Endothelial cell of umbilical vein (primary cell): ENCODE data around the gene GEMIN7. TPM values are rescaled to one million over a fixed set of nuclear protein-coding genes. Genes with fewer than 3 reads are reported as not detected.

Experiments
- BruUV-seq: library from RNA; stranded (reverse); fragments of 400-500 nt; replicated peaks from 2 replicates; lab custom pipeline; 2021; lab: Mats Ljungman, UMichigan
- CTCF ChIA-PET: fragments of 300-600, 350-600 bp; sonication (Branson Sonifier 250); formaldehyde crosslinking; loops from one replicate; lab custom pipeline; 2021; ENCODE audit warnings: antibody characterized with exemption, inconsistent platforms; lab: Charles Lee
- POLR2A ChIA-PET: fragments of 300-600, 350-600 bp; sonication (Branson Sonifier 250); formaldehyde crosslinking; loops from one replicate; lab custom pipeline; 2021; ENCODE audit warnings: antibody characterized with exemption, inconsistent platforms; lab: Charles Lee
- DNase-seq: peaks from one replicate; pipeline ENCODE4 v3.0.0-alpha.2; 2011; ENCODE audit warnings: low read depth, low spot score
- FAIRE-seq: peaks from 2 replicates; lab custom pipeline; 2011; peaks lifted over from hg19 to GRCh38; lab: Jason Lieb, UNC
- H2AFZ ChIP-seq: 2 replicates; pipeline ENCODE4 v1.6.0; 2012; ENCODE audit warnings: low read depth, low read length, control low read depth, inconsistent platforms
- H3K27ac ChIP-seq: 2 replicates; pipeline ENCODE4 v1.5.1; 2011; ENCODE audit warnings: low read depth, mild to moderate bottlenecking, control low read depth, low read length, moderate library complexity; ENCODE audit not compliant: insufficient read depth
- H3K27me3 ChIP-seq, 2 experiments: 2 replicates each; pipeline versions ENCODE4 v1.6.0 to v1.6.1; 2011; ENCODE audit warnings: low read length in 2 of 2, mixed read lengths in 1 of 2; ENCODE audit not compliant: control insufficient read depth in 2 of 2, insufficient read depth in 2 of 2
- H3K36me3 ChIP-seq, 2 experiments: 2 replicates in 1 of 2; 3 replicates in 1 of 2; pipeline ENCODE4 v1.5.1; 2011; ENCODE audit warnings: low read length in 2 of 2, mild to moderate bottlenecking in 1 of 2, moderate library complexity in 1 of 2; ENCODE audit not compliant: control insufficient read depth in 2 of 2, insufficient read depth in 2 of 2; ENCODE audit errors: extremely low read depth in 1 of 2
- H3K4me1 ChIP-seq: 3 replicates; pipeline ENCODE4 v1.5.1; 2011; ENCODE audit warnings: mild to moderate bottlenecking, low read length; ENCODE audit not compliant: control insufficient read depth, insufficient read depth; ENCODE audit errors: extremely low read depth
- H3K4me2 ChIP-seq: 2 replicates; pipeline ENCODE4 v1.6.1; 2011; ENCODE audit warnings: low read length, control low read depth, mixed read lengths; ENCODE audit not compliant: insufficient read depth
- H3K4me3 ChIP-seq, 3 experiments: fragments of 200-600 bp in 1 of 3; sonication (generic), shearing (Covaris generic) in 1 of 3; replicated peaks in 1 of 3; 2 replicates each; pipeline ENCODE4 v1.5.1; 2011 to 2016; ENCODE audit warnings: control low read depth in 3 of 3, low read length in 3 of 3, mild to moderate bottlenecking in 2 of 3, inconsistent platforms in 1 of 3, low read depth in 1 of 3, moderate library complexity in 1 of 3; ENCODE audit not compliant: insufficient read depth in 1 of 3
- H3K79me2 ChIP-seq: 2 replicates; pipeline ENCODE4 v1.6.0; 2012; ENCODE audit warnings: low read length, inconsistent platforms; ENCODE audit not compliant: control insufficient read depth, insufficient read depth
- H3K9ac ChIP-seq: replicated peaks from 2 replicates; pipeline ENCODE3; 2011; ENCODE audit warnings: low read length, control low read depth; ENCODE audit not compliant: insufficient read depth; ENCODE audit errors: extremely low read depth
- H3K9me1 ChIP-seq: replicated peaks from 3 replicates; pipeline ENCODE4 v1.6.0; 2011; ENCODE audit warnings: mild to moderate bottlenecking, low read length; ENCODE audit not compliant: control insufficient read depth, insufficient read depth; ENCODE audit errors: extremely low read depth
- H3K9me3 ChIP-seq: replicated peaks from 2 replicates; pipeline ENCODE4 v1.5.1; 2012; ENCODE audit warnings: low read length, inconsistent platforms; ENCODE audit not compliant: control insufficient read depth, insufficient read depth
- H4K20me1 ChIP-seq: replicated peaks from 2 replicates; pipeline ENCODE3; 2011; ENCODE audit warnings: mild to moderate bottlenecking, low read length; ENCODE audit not compliant: control insufficient read depth, insufficient read depth; ENCODE audit errors: extremely low read depth
- CTCF ChIP-seq, 2 donors: IDR thresholded peaks; 1 replicate in 1 of 2; 2 replicates in 1 of 2; pipeline ENCODE4 v1.5.1; 2011; ENCODE audit warnings: low read length in 2 of 2, mild to moderate bottlenecking in 2 of 2, moderate library complexity in 2 of 2, control low read depth in 1 of 2, inconsistent platforms in 1 of 2, low read depth in 1 of 2; ENCODE audit not compliant: insufficient read depth in 1 of 2; ENCODE audit errors: extremely low read depth in 1 of 2
- FOS ChIP-seq: IDR thresholded peaks from 2 replicates; pipeline ENCODE4 v1.6.1; 2011; ENCODE audit warnings: mild to moderate bottlenecking, low read length, moderate library complexity, borderline replicate concordance; ENCODE audit not compliant: insufficient read depth
- JUN ChIP-seq: IDR thresholded peaks from 2 replicates; pipeline ENCODE4 v1.6.1; 2011; ENCODE audit warnings: borderline replicate concordance, low read depth; ENCODE audit not compliant: insufficient read length, insufficient read depth
- MAX ChIP-seq: IDR thresholded peaks from 2 replicates; pipeline ENCODE4 v1.6.1; 2011; ENCODE audit not compliant: insufficient read depth, insufficient read length
- MYC ChIP-seq: IDR thresholded peaks from one replicate; pipeline ENCODE4 v1.6.1; 2011; ENCODE audit warnings: mild to moderate bottlenecking, low read depth, low read length
- dilution Hi-C: fragments of 300-500 bp; cut with MboI; formaldehyde crosslinking; loops from one replicate; pipeline ENCODE4 v1.15.0; 2019; ENCODE audit warnings: low sequenced_read_pairs; ENCODE audit not compliant: extremely low pct_ligation_motif_present
- intact Hi-C: fragments of 100-400 bp; cut with micrococcal nuclease; formaldehyde crosslinking; loops from one replicate; pipeline ENCODE4 v1.10.0; 2022
- polyA plus RNA-seq, 4 experiments: library from polyadenylated mRNA; depleted of rRNA in 3 of 4; stranded (reverse) in 3 of 4; unstranded in 1 of 4; fragments of >200 nt; gene quantifications; 2 replicates each; pipeline versions ENCODE4 v1.2.1 to v1.2.3, GENCODE V29; 2011 to 2012; ENCODE audit warnings: missing spikeins in 1 of 4
- total RNA-seq: library from RNA; stranded (reverse); gene quantifications from 2 replicates; pipeline ENCODE4 v1.2.3, GENCODE V29; 2021

The GEMIN7 gene
- total and polyA plus RNA-seq, 2 donors (not counting 3 experiments of a cell fraction or from before 2014, with no cell fraction given), result 34.2 to 53.7 TPM

- Histone ChIP-seq H3K79me2 (peaks cover 2% of the 10 kb centered on the region), H3K27ac (no peak overlapping the region), H3K4me2 (no peak overlapping the region), H3K4me1 (peaks cover 3% of the 10 kb centered on the region), H3K36me3 (no peaks in the 10 kb centered on the region), H3K4me3 (no peak overlapping the region), H3K9me1 (no peaks in the 10 kb centered on the region), H4K20me1 (no peaks in the 10 kb centered on the region), H3K9ac (no peak overlapping the region), H3K27me3 (no peaks in the 10 kb centered on the region), H3K9me3 (no peaks in the 10 kb centered on the region), H2AFZ (no peak overlapping the region)
- DNase-seq (no peak), FAIRE-seq (no peak)
- no TSS peak for BruUV-seq
- dilution Hi-C loops (no loop called here), intact Hi-C loops (no loop called here)
- ChIA-PET POLR2A (interaction anchor here (0.7 kb wide), 1 partner anchor 124 kb away, joined by 4 read pairs; no protein-coding TSS in a partner anchor), CTCF (interaction anchor here (1.1 to 3.4 kb wide), 2 partner anchors 9 to 146 kb away, joined by 3 to 16 read pairs; no protein-coding TSS in a partner anchor)
- TF ChIP-seq CTCF (IDR thresholded peaks at IDR 0.05; ENCODE audit: extremely low read depth in 1 of 2, insufficient read depth in 1 of 2, low read depth in 1 of 2, low read length in 2 of 2) (no peak), JUN (no peak), FOS (no peak), MAX (no peak), MYC (no peak)
Measured at GRCh38 chr19:45135176-45135885, 56.3 kb downstream of the GEMIN7 start.
